ENCODE measurements around the gene PTPN13.

PTPN13 gene

GRCh38 chr4:86686741-86687140, 92.6 kb downstream of the PTPN13 start:
- no peak overlapping the region for H3K4me2 ChIP-seq (ENCODE audit: insufficient read depth, low read length)
- H3K27me3 ChIP-seq (ENCODE audit: insufficient read depth, low read length, poor library complexity), result no peaks in the 10 kb centered on the region
- no peaks in the 10 kb centered on the region for H3K36me3 ChIP-seq (ENCODE audit: insufficient read depth, low read length)
- TF ChIP-seq EZH2 (IDR thresholded peaks at IDR 0.05; ENCODE audit: borderline replicate concordance, low read depth, low read length, severe bottlenecking) (no peak), CTCF (IDR thresholded peaks at IDR 0.05; ENCODE audit: borderline replicate concordance, extremely low read depth, low read length, poor library complexity, severe bottlenecking) (no peak)
- no peaks in the 10 kb centered on the region for H3K9me3 ChIP-seq (ENCODE audit: insufficient read depth, low read length, severe bottlenecking)
- no peak overlapping the region for H3K9ac ChIP-seq (ENCODE audit: low read depth, low read length)
- H3K27ac ChIP-seq (ENCODE audit: low read length), result no peak overlapping the region
- H4K20me1 ChIP-seq (ENCODE audit: insufficient read depth, low read length), result no peaks in the 10 kb centered on the region
- H2AFZ ChIP-seq (ENCODE audit: low read depth, low read length), result no peak overlapping the region
- DNase-seq, result no peak
- no peak for ATAC-seq (ENCODE audit: insufficient read depth, low read depth)
- H3K79me2 ChIP-seq (ENCODE audit: insufficient read depth, low read length), result no peaks in the 10 kb centered on the region
- no peaks in the 10 kb centered on the region for H3K4me1 ChIP-seq (ENCODE audit: insufficient read depth, low read length)
- no peak overlapping the region for H3K4me3 ChIP-seq (ENCODE audit: low read depth in 1 of 2, low read length in 2 of 2)

- no peak overlapping the region for H3K4me2 ChIP-seq (ENCODE audit: insufficient read depth, low read length)
- ATAC-seq (ENCODE audit: insufficient read depth, low read depth) (no peak), DNase-seq (no peak)
- H4K20me1 ChIP-seq (ENCODE audit: insufficient read depth, low read length), result no peaks in the 10 kb centered on the region
- no peak for TF ChIP-seq EZH2 (IDR thresholded peaks at IDR 0.05; ENCODE audit: borderline replicate concordance, low read depth, low read length, severe bottlenecking)
- TF ChIP-seq CTCF (IDR thresholded peaks at IDR 0.05; ENCODE audit: borderline replicate concordance, extremely low read depth, low read length, poor library complexity, severe bottlenecking), result no peak
- H3K27me3 ChIP-seq (ENCODE audit: insufficient read depth, low read length, poor library complexity), result no peaks in the 10 kb centered on the region
- no peak overlapping the region for H3K9ac ChIP-seq (ENCODE audit: low read depth, low read length)
- no peaks in the 10 kb centered on the region for H3K4me1 ChIP-seq (ENCODE audit: insufficient read depth, low read length)
- no peaks in the 10 kb centered on the region for H3K36me3 ChIP-seq (ENCODE audit: insufficient read depth, low read length)
- no peaks in the 10 kb centered on the region for H3K9me3 ChIP-seq (ENCODE audit: insufficient read depth, low read length, severe bottlenecking)
- no peaks in the 10 kb centered on the region for H3K79me2 ChIP-seq (ENCODE audit: insufficient read depth, low read length)
- no peak overlapping the region for H3K4me3 ChIP-seq (ENCODE audit: low read depth in 1 of 2, low read length in 2 of 2)
- H2AFZ ChIP-seq (ENCODE audit: low read depth, low read length), result no peak overlapping the region
- no peak overlapping the region for H3K27ac ChIP-seq (ENCODE audit: low read length)
Observed at GRCh38 chr4:86688026-86688425, 93.9 kb downstream of the PTPN13 start.

GRCh38 chr4:86704601-86705000, 110.5 kb downstream of the PTPN13 start:
- H4K20me1 ChIP-seq (ENCODE audit: insufficient read depth, low read length), result no peaks in the 10 kb centered on the region
- H3K36me3 ChIP-seq (ENCODE audit: insufficient read depth, low read length), result no peaks in the 10 kb centered on the region
- no peaks in the 10 kb centered on the region for H3K27me3 ChIP-seq (ENCODE audit: insufficient read depth, low read length, poor library complexity)
- no peak for ATAC-seq (ENCODE audit: insufficient read depth, low read depth)
- H3K4me2 ChIP-seq (ENCODE audit: insufficient read depth, low read length), result no peak overlapping the region
- no peaks in the 10 kb centered on the region for H3K79me2 ChIP-seq (ENCODE audit: insufficient read depth, low read length)
- H3K4me3 ChIP-seq (ENCODE audit: low read depth in 1 of 2, low read length in 2 of 2), result no peak overlapping the region
- H3K9me3 ChIP-seq (ENCODE audit: insufficient read depth, low read length, severe bottlenecking), result no peaks in the 10 kb centered on the region
- no peaks in the 10 kb centered on the region for H3K4me1 ChIP-seq (ENCODE audit: insufficient read depth, low read length)
- no peak overlapping the region for H3K27ac ChIP-seq (ENCODE audit: low read length)
- no peak for DNase-seq
- H3K9ac ChIP-seq (ENCODE audit: low read depth, low read length), result no peak overlapping the region
- TF ChIP-seq CTCF (IDR thresholded peaks at IDR 0.05; ENCODE audit: borderline replicate concordance, extremely low read depth, low read length, poor library complexity, severe bottlenecking) (no peak), EZH2 (IDR thresholded peaks at IDR 0.05; ENCODE audit: borderline replicate concordance, low read depth, low read length, severe bottlenecking) (no peak)
- no peak overlapping the region for H2AFZ ChIP-seq (ENCODE audit: low read depth, low read length)
